Measurements from ENCODE around the gene EAF1.
A peak's percentile ranks its signal among the peaks of the same experiment; 100 is the strongest.
"Not testable (repeated sequence)": the region's sequence is repeated elsewhere in the genome, so short reads cannot be mapped to it uniquely, and the experiment has no call there.

Gene EAF1

GRCh38 chr3:15409774-15410173 lies 17.6 kb upstream of the EAF1 start:
- peaks cover 35% of the 10 kb centered on the region for H3K36me3 ChIP-seq (ENCODE audit: control insufficient read depth, insufficient read depth, low read length, severe bottlenecking)
- peaks cover 14% of the 10 kb centered on the region for H3K4me1 ChIP-seq (ENCODE audit: control insufficient read depth, insufficient read depth, low read length)
- no peak overlapping the region for H3K9ac ChIP-seq (ENCODE audit: low read length)
- H3K27me3 ChIP-seq (replicated peaks; ENCODE audit: control insufficient read depth, insufficient read depth, low read length), result no peaks in the 10 kb centered on the region
- no peak for DNase-seq (ENCODE audit: low read depth)
- no peak overlapping the region for H3K4me3 ChIP-seq (ENCODE audit: low read length)
- no peaks in the 10 kb centered on the region for H3K9me3 ChIP-seq (ENCODE audit: control insufficient read depth, low read length)

- Histone ChIP-seq H3K36me3 (ENCODE audit: control insufficient read depth, insufficient read depth, low read length, severe bottlenecking) (peaks cover 47% of the 10 kb centered on the region), H3K4me1 (ENCODE audit: control insufficient read depth, insufficient read depth, low read length) (peaks cover 14% of the 10 kb centered on the region)
- DNase-seq (ENCODE audit: low read depth); H3K9ac ChIP-seq (ENCODE audit: low read length); H3K4me3 ChIP-seq (ENCODE audit: low read length); H3K27me3 ChIP-seq (replicated peaks; ENCODE audit: control insufficient read depth, insufficient read depth, low read length); H3K9me3 ChIP-seq (ENCODE audit: control insufficient read depth, low read length): not testable (repeated sequence)
Observed at GRCh38 chr3:15410966-15411365, 16.4 kb upstream of the EAF1 start.

DNA sequence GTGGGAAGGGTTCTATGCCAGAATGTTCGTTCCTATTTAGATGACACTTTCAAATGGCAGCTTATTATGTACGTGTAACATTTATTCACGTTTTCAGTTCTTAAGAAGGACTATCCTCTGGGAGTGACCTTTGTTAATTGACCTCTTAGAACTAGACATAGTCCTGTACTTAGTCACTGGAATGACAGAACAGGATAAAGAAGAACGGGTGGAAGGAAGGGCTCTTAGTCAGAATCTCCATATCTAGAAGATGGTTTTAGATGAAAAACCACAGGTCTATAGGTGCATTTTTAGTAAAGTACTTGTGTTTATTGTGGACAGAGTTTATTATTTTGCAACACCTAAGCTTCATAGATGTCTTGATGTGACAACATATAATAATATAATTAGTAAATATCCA lies 6.5 kb upstream of the EAF1 start:
- no peaks in the 10 kb centered on the region for H3K27me3 ChIP-seq (replicated peaks; ENCODE audit: control insufficient read depth, insufficient read depth, low read length)
- no peaks in the 10 kb centered on the region for H3K4me1 ChIP-seq (ENCODE audit: control insufficient read depth, insufficient read depth, low read length)
- no peak overlapping the region for H3K4me3 ChIP-seq (ENCODE audit: low read length)
- H3K9ac ChIP-seq (ENCODE audit: low read length), result no peak overlapping the region
- DNase-seq (ENCODE audit: low read depth), result no peak
- no peaks in the 10 kb centered on the region for H3K9me3 ChIP-seq (ENCODE audit: control insufficient read depth, low read length)
- H3K36me3 ChIP-seq (ENCODE audit: control insufficient read depth, insufficient read depth, low read length, severe bottlenecking), result peaks cover 45% of the 10 kb centered on the region

DNA sequence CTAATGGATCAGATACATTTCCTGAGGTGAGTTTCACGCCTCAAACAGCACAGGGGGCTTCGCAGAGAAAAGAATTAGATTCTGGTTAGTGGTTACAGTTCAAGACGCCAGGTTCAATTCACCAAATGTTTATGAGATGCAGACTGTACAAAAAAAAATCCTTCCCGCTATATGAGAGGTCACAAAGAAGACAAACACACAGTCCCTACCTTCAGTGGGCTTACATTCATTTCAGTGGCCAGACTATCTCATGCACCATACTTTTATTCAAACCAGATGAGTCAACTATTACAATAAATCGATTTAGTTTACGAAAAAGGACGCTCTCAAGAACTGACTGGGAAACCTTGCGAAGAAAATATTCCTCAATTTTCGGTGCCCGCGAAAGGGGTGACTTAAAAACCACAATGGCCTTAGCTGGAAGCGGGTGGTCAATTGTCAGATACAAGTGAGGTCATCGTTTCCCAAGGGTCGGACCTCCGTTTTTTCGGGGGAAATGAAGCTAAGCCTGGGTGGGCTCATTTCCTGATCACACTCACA lies 749 bp upstream of the EAF1 start:
- Histone ChIP-seq H3K36me3 (ENCODE audit: control insufficient read depth, insufficient read depth, low read length, severe bottlenecking) (peaks cover 34% of the 10 kb centered on the region), H3K4me1 (ENCODE audit: control insufficient read depth, insufficient read depth, low read length) (peaks cover 25% of the 10 kb centered on the region), H3K9ac (ENCODE audit: low read length) (peak overlapping the region; percentile 96), H3K4me3 (ENCODE audit: low read length) (peak overlapping the region; percentile 100), H3K9me3 (ENCODE audit: control insufficient read depth, low read length) (no peaks in the 10 kb centered on the region), H3K27me3 (replicated peaks; ENCODE audit: control insufficient read depth, insufficient read depth, low read length) (no peaks in the 10 kb centered on the region)
- DNase-seq (ENCODE audit: low read depth), result no peak

DNA sequence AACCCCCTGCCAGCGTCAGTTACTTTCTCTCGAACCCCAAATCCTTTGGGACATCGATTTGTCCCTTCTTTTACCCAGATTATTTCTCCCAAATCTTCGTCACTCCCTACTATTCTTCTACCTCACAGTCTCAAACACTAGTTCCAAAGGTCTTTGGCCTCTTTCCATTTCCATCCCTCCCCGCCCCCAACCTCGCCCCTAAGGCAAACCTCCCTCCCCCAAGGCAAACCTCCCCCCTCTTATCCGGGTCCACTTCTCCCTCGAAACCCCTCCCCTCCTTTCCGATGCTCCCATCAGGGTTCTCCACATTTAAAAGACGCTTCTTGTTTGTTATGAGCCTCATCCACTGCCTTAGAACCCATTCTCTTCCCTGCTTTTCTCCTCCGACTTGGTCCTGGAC lies 583 bp downstream of the EAF1 start:
- H3K4me3 ChIP-seq (ENCODE audit: low read length), result peak overlapping the region; percentile 100
- DNase-seq (ENCODE audit: low read depth), result peak; percentile 30
- H3K9ac ChIP-seq (ENCODE audit: low read length), result peak overlapping the region; percentile 96
- H3K9me3 ChIP-seq (ENCODE audit: control insufficient read depth, low read length), result no peaks in the 10 kb centered on the region
- peaks cover 25% of the 10 kb centered on the region for H3K4me1 ChIP-seq (ENCODE audit: control insufficient read depth, insufficient read depth, low read length)
- H3K27me3 ChIP-seq (replicated peaks; ENCODE audit: control insufficient read depth, insufficient read depth, low read length), result no peaks in the 10 kb centered on the region
- peaks cover 36% of the 10 kb centered on the region for H3K36me3 ChIP-seq (ENCODE audit: control insufficient read depth, insufficient read depth, low read length, severe bottlenecking)

- DNase-seq (ENCODE audit: low read depth), result peak; percentile 32
- H3K4me1 ChIP-seq (ENCODE audit: control insufficient read depth, insufficient read depth, low read length), result peaks cover 25% of the 10 kb centered on the region
Observed at GRCh38 chr3:15428539-15428938, 1.1 kb downstream of the EAF1 start.

GRCh38 chr3:15429080-15429479 lies 1.7 kb downstream of the EAF1 start:
- Histone ChIP-seq H3K36me3 (ENCODE audit: control insufficient read depth, insufficient read depth, low read length, severe bottlenecking) (peaks cover 38% of the 10 kb centered on the region), H3K4me1 (ENCODE audit: control insufficient read depth, insufficient read depth, low read length) (peaks cover 25% of the 10 kb centered on the region), H3K9ac (ENCODE audit: low read length) (peak overlapping the region; percentile 96), H3K4me3 (ENCODE audit: low read length) (peak overlapping the region; percentile 100), H3K9me3 (ENCODE audit: control insufficient read depth, low read length) (no peaks in the 10 kb centered on the region), H3K27me3 (replicated peaks; ENCODE audit: control insufficient read depth, insufficient read depth, low read length) (no peaks in the 10 kb centered on the region)
- no peak for DNase-seq (ENCODE audit: low read depth)

More at GRCh38 chr3:15428539-15428938, 1.1 kb downstream of the EAF1 start:
- peak overlapping the region; percentile 100 for H3K4me3 ChIP-seq (ENCODE audit: low read length)
- H3K9ac ChIP-seq (ENCODE audit: low read length), result peak overlapping the region; percentile 96
- peaks cover 36% of the 10 kb centered on the region for H3K36me3 ChIP-seq (ENCODE audit: control insufficient read depth, insufficient read depth, low read length, severe bottlenecking)
- no peaks in the 10 kb centered on the region for H3K9me3 ChIP-seq (ENCODE audit: control insufficient read depth, low read length)
- no peaks in the 10 kb centered on the region for H3K27me3 ChIP-seq (replicated peaks; ENCODE audit: control insufficient read depth, insufficient read depth, low read length)

DNA sequence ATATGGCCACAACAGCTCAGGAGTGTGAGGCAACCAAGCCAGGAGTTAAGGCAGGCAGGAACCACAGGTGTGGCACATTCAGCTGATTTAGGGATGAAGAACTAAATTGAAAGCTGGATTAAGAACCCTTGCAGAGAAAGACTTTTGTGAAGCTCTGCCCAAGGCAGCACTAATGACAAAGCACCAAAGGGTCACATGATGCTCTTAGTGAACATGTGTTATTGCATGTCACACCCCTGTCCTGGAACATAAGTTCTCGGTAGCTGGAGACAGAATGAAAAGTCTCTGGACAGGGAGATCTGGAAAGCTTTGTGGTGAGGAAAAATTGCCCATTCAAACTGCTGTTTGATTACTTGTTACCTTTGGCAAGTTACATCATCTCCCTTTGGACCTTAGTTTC lies 3.2 kb downstream of the EAF1 start:
- no peak overlapping the region for H3K4me3 ChIP-seq (ENCODE audit: low read length)
- peaks cover 49% of the 10 kb centered on the region for H3K36me3 ChIP-seq (ENCODE audit: control insufficient read depth, insufficient read depth, low read length, severe bottlenecking)
- no peak overlapping the region for H3K9ac ChIP-seq (ENCODE audit: low read length)
- no peaks in the 10 kb centered on the region for H3K9me3 ChIP-seq (ENCODE audit: control insufficient read depth, low read length)
- DNase-seq (ENCODE audit: low read depth), result no peak
- H3K27me3 ChIP-seq (replicated peaks; ENCODE audit: control insufficient read depth, insufficient read depth, low read length), result no peaks in the 10 kb centered on the region
- H3K4me1 ChIP-seq (ENCODE audit: control insufficient read depth, insufficient read depth, low read length), result peaks cover 25% of the 10 kb centered on the region

- Histone ChIP-seq H3K4me1 (ENCODE audit: control insufficient read depth, insufficient read depth, low read length) (peaks cover 21% of the 10 kb centered on the region), H3K36me3 (ENCODE audit: control insufficient read depth, insufficient read depth, low read length, severe bottlenecking) (peaks cover 56% of the 10 kb centered on the region), H3K9ac (ENCODE audit: low read length) (no peak overlapping the region), H3K9me3 (ENCODE audit: control insufficient read depth, low read length) (no peaks in the 10 kb centered on the region), H3K27me3 (replicated peaks; ENCODE audit: control insufficient read depth, insufficient read depth, low read length) (no peaks in the 10 kb centered on the region), H3K4me3 (ENCODE audit: low read length) (no peak overlapping the region)
- DNase-seq (ENCODE audit: low read depth), result no peak
Observed at GRCh38 chr3:15431256-15431837, 3.9 kb downstream of the EAF1 start.

- no peak for DNase-seq (ENCODE audit: low read depth)
- Histone ChIP-seq H3K27me3 (replicated peaks; ENCODE audit: control insufficient read depth, insufficient read depth, low read length) (no peaks in the 10 kb centered on the region), H3K4me1 (ENCODE audit: control insufficient read depth, insufficient read depth, low read length) (peaks cover 16% of the 10 kb centered on the region), H3K36me3 (ENCODE audit: control insufficient read depth, insufficient read depth, low read length, severe bottlenecking) (peaks cover 74% of the 10 kb centered on the region), H3K9ac (ENCODE audit: low read length) (no peak overlapping the region), H3K9me3 (ENCODE audit: control insufficient read depth, low read length) (no peaks in the 10 kb centered on the region), H3K4me3 (ENCODE audit: low read length) (no peak overlapping the region)
Observed at GRCh38 chr3:15433531-15433930, 6.1 kb downstream of the EAF1 start.

DNA sequence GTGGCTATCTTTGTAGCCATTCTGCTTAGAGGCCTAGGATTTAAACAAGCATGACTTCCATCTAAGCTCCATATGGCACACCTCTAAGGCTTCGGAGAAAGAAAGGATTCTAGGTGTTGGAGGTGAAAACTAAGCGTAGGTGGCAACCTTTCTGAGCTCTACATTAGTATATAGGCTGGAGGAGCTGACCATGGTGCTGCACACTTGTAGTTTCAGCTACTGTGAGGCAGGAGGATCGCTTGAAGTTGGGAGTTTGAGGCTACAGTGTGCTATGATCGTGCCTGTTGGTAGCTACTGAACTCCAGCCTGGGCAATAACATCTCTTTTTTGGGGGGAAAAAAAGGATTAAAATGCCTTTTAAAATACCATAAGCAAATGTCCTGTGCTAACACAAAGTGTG lies 7.4 kb downstream of the EAF1 start:
- Histone ChIP-seq H3K9me3 (ENCODE audit: control insufficient read depth, low read length) (no peaks in the 10 kb centered on the region), H3K4me3 (ENCODE audit: low read length) (no peak overlapping the region), H3K4me1 (ENCODE audit: control insufficient read depth, insufficient read depth, low read length) (peaks cover 16% of the 10 kb centered on the region), H3K9ac (ENCODE audit: low read length) (no peak overlapping the region), H3K27me3 (replicated peaks; ENCODE audit: control insufficient read depth, insufficient read depth, low read length) (no peaks in the 10 kb centered on the region), H3K36me3 (ENCODE audit: control insufficient read depth, insufficient read depth, low read length, severe bottlenecking) (peaks cover 80% of the 10 kb centered on the region)
- DNase-seq (ENCODE audit: low read depth), result no peak

- no peaks in the 10 kb centered on the region for H3K27me3 ChIP-seq (replicated peaks; ENCODE audit: control insufficient read depth, insufficient read depth, low read length)
- no peak for DNase-seq (ENCODE audit: low read depth)
- peaks cover 31% of the 10 kb centered on the region for H3K4me1 ChIP-seq (ENCODE audit: control insufficient read depth, insufficient read depth, low read length)
- H3K9ac ChIP-seq (ENCODE audit: low read length), result no peak overlapping the region
- peaks cover 83% of the 10 kb centered on the region for H3K36me3 ChIP-seq (ENCODE audit: control insufficient read depth, insufficient read depth, low read length, severe bottlenecking)
- no peaks in the 10 kb centered on the region for H3K9me3 ChIP-seq (ENCODE audit: control insufficient read depth, low read length)
- H3K4me3 ChIP-seq (ENCODE audit: low read length), result no peak overlapping the region
Observed at GRCh38 chr3:15436246-15436645, 8.8 kb downstream of the EAF1 start.

All from adipocyte (in vitro differentiated cells).